ENCODE results near the gene MZF1.

MZF1 gene

DNA sequence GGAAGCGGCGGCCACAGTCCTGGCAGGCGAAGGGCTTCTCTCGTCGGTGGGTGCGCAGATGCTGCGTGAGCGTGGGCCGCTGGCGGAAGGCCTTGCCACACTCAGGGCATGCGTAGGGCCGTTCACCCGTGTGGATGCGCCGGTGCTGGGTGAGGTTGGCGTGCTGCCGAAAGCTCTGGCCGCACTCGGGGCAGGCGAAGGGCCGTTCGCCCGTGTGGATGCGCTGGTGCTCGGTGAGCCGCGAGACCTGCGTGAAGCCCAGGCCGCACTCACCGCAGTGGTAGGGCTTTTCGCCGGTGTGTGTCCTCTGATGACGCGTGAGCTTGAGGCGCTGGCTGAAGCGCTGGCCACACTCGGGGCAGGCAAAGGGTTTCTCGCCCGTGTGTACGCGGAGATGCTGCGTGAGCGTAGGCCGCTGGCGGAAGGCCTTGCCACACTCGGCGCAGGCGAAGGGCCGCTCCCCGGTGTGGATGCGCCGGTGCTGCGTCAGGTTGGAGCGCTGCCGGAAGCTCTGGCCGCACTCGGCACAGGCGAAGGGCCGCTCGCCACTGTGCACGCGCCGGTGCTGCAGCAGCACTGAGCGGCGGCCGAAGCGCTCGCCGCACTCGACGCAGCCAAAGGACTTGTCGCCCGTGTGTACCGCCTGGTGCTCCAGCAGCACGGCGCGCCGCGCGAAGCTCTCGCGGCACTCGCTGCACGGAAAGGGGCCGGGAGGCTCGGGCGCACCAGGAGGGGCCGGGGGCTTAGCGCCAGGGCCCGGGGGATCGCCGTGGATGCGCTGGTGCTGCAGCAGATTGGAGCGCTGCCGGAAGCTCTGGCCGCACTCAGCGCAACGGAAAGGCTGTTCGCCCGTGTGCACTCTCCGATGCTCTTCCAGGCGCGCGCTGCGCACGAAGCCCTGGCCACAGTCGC, 10.8 kb downstream of the MZF1 start:
- H3K27me3 Mint-ChIP-seq (ENCODE audit: low read depth): no peaks in the 10 kb centered on the region
- H3K9me3 Mint-ChIP-seq: no peaks in the 10 kb centered on the region
- DNase-seq (ENCODE audit: low spot score): peak; percentile 54
- H3K36me3 Mint-ChIP-seq (ENCODE audit: low read depth): peaks cover 23% of the 10 kb centered on the region
- H3K27ac Mint-ChIP-seq: peak overlapping the region; percentile 80
- peak overlapping the region; percentile 83 for H3K4me3 Mint-ChIP-seq
- peaks cover 31% of the 10 kb centered on the region for H3K4me1 Mint-ChIP-seq (ENCODE audit: low read depth)

DNA sequence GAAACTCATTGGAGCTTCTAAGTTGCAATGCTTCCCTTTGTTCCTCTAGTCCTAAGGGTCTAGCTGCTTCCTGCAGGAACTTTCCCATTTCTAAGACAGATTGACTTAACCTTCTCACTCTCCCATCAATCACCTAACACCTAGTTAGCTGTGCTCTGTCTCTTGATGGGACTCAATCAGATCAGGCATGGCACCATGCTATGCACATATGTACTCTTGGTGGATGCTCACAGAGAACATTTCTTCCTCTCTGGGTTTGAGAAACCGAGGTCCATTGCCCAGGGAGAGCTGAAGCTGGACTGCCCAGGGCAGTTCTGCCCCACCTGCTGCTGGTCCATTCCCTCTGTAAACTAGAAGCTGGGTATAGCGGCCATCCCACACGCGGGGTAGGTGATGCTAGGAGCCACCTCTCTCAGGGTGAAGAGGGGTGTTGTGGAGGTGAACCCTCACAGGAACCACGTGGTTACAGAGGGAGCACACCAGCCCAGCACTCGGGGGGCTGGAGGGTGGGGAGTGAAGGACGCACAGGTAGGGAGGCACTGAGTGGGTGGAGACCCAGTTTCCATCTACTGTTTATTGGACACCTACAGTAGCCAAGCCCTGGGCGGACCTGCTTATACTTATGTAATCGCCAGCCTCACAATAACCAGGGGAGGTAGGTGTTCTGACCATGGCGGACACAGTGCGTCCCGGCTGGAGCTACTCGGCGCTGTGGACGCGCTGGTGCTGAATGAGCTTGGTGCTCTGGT, 11.6 kb downstream of the MZF1 start:
- H3K4me3 Mint-ChIP-seq: peak overlapping the region; percentile 83
- no peak for DNase-seq (ENCODE audit: low spot score)
- peaks cover 29% of the 10 kb centered on the region for H3K36me3 Mint-ChIP-seq (ENCODE audit: low read depth)
- peak overlapping the region; percentile 60 for H3K27ac Mint-ChIP-seq
- H3K9me3 Mint-ChIP-seq: no peaks in the 10 kb centered on the region
- H3K27me3 Mint-ChIP-seq (ENCODE audit: low read depth): no peaks in the 10 kb centered on the region
- H3K4me1 Mint-ChIP-seq (ENCODE audit: low read depth): peaks cover 35% of the 10 kb centered on the region

DNA sequence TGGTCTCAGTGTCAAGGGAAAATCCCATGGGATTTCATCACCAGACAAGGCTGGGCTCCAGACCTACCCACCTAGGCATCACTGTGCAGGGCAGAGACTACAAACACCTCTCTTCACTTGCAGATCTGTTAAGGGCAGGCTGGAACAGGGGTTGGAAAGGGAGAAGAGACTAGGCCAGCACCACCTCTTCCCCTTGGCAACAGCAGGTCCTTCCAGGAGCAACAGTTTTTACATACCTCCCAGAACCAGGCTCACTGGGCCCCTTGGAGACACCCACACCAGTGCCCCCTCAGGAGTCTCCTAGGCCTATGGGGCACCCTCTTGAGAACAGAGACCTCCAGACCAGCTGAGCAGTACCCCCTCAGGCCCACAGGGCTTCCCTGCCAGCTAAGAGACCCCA, 12.2 kb downstream of the MZF1 start:
- DNase-seq (ENCODE audit: low spot score): no peak
- Mint-ChIP-seq H3K27me3 (ENCODE audit: low read depth) (no peaks in the 10 kb centered on the region), H3K36me3 (ENCODE audit: low read depth) (peaks cover 34% of the 10 kb centered on the region), H3K9me3 (no peaks in the 10 kb centered on the region), H3K4me3 (peak overlapping the region; percentile 99), H3K27ac (peak overlapping the region; percentile 98), H3K4me1 (ENCODE audit: low read depth) (peaks cover 41% of the 10 kb centered on the region)

DNA sequence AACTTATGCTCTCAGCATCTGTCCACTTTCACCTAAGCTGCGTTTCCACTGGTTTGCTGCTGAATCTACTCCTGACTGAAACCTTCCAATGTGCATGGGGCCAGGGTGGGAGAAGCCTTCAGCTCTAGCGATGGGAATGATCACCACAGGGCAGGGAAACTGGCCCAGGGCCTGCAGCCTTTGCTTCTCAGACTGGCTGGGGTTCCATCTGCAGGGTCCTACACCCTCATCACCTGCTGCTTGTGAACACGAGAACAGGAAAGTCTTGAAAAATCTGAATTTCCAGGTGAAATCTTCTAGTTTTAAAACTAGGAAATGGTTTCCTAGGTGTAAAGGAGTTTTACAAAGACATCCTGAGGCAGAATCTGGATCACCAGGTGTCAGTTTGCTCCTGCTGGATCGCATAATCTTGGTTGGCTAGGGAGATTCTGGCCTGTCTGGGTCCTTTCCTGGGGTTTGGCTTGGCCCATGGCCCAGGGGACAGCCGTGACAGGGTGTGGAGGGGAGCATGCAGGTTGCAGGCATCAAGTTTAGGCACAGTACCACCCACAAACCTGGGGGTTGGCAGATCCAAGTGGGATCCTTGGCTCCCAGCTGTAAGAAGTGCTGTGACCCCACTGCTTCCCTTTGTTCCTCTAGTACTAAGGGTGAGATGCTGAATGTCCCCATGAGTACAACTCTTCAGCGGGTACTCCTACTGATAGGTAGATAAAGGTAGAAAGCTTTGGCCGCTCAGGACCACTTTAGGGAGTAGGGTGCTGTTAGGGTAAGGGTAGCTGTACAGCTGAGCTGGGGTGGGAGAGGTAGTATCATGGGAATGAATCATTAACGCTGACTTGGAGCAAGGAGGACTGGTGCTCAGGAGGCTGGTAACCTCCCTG, 12.9 kb downstream of the MZF1 start:
- H3K4me3 Mint-ChIP-seq: peak overlapping the region; percentile 99
- H3K27ac Mint-ChIP-seq: peak overlapping the region; percentile 98
- peaks cover 36% of the 10 kb centered on the region for H3K36me3 Mint-ChIP-seq (ENCODE audit: low read depth)
- peaks cover 44% of the 10 kb centered on the region for H3K4me1 Mint-ChIP-seq (ENCODE audit: low read depth)
- no peaks in the 10 kb centered on the region for H3K27me3 Mint-ChIP-seq (ENCODE audit: low read depth)
- no peaks in the 10 kb centered on the region for H3K9me3 Mint-ChIP-seq
- no peak for DNase-seq (ENCODE audit: low spot score)

DNA sequence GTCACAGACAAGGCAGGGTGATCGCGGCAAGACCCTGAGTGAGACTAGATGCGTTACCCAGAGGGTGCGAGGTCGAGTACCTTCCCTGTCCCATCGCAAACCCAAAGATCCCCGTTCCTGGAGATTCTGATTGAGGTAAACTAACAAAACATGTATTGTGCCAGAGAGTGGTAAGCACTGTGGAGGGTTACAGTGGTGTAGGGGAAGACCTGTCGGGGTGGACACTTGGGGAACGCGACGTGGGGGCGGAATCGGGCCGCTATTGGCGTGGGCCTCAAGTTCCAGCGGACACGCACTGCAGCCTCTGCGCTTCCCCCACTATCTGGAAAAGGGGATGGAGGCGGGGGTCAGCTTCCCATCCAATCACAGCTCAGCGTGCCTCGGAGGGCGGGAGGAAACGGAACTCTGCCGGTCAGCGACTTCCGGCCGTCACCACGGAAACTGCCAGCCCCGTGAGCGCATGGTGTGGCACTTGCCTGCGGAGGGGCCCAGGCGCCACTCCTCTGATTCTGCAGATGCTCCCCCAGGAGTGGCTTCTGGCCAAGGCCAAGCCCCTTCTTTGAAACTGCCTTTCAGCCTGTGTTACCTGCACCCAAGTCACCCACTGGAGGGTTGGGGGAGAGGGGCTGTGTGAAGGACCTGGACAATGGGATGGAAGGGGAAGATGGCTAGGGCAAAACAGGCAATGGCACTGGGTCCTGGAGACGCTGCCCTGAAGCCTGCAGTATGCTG, 13.7 kb downstream of the MZF1 start:
- peak; percentile 81 for DNase-seq (ENCODE audit: low spot score)
- Mint-ChIP-seq H3K4me3 (peak overlapping the region; percentile 99), H3K9me3 (no peaks in the 10 kb centered on the region), H3K27ac (peak overlapping the region; percentile 98), H3K27me3 (ENCODE audit: low read depth) (no peaks in the 10 kb centered on the region), H3K36me3 (ENCODE audit: low read depth) (peaks cover 41% of the 10 kb centered on the region), H3K4me1 (ENCODE audit: low read depth) (peaks cover 45% of the 10 kb centered on the region)

DNA sequence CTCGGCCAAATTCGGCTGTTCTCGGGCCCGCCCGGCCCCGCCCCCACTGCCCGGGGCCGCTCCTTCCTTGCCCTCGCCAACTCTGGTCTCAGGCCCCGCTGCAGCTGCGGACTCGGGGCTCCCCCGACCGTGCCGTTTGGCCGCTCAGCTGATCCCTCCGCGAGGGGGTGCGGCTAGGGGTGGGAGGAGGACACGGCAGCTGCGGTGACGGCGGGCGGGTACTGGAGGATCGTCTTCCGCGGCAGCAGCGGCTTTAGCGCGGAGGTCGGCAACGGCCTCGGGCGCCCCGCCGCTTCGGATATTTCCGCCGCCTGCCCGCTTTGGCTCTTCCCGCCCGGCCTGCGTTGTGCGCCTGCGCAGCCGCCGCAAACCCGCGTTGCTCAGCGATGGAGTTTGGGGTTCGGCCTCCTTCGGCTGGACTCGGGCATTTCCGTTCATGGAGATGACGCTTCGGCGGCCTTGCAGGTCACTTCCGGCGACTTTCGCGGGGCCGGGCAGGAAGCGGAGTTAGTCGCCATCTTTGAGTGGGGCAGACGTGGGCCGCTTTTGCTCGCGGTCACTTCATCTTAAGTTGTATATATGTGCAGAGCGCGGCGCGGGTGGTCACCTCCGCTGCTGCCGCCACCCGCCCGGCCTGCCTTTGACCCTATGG, 14.4 kb downstream of the MZF1 start:
- peaks cover 44% of the 10 kb centered on the region for H3K4me1 Mint-ChIP-seq (ENCODE audit: low read depth)
- H3K27ac Mint-ChIP-seq: peak overlapping the region; percentile 98
- H3K4me3 Mint-ChIP-seq: peak overlapping the region; percentile 99
- H3K9me3 Mint-ChIP-seq: no peaks in the 10 kb centered on the region
- DNase-seq (ENCODE audit: low spot score): peak; percentile 100
- no peaks in the 10 kb centered on the region for H3K27me3 Mint-ChIP-seq (ENCODE audit: low read depth)
- peaks cover 47% of the 10 kb centered on the region for H3K36me3 Mint-ChIP-seq (ENCODE audit: low read depth)

DNA sequence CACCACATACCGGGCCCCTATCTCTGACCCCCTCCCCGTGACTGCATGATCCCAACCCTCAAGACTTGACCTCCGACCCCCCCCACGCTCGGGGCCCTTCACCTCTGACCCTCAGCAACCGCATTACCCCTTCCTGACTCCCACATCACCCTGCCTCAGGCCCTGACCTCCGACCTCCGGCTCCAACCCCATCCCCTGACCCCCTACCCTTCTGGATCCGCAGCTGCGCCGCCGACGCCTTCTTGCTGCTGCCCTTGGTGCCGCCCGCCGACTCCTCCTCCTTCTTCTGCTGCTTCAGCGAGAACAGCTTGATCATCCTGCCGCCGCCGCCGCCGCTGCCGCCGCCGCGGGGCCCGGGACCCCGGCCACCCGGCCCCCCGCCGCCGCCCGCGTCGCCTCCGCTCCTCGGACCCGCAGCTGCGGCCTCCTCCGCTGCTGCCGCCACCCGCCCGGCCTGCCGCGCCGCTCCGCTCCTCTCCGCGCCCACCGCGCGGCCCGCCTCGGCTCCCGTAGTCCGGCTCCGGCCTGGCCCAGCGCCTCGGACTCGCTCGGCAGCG, 15.0 kb downstream of the MZF1 start, which contains the start of gene UBE2M:
UBE2M (minus strand) TSS at position 546 of the 557 bp plus-strand sequence; CDS start at position 316, 230 bp downstream.
- Mint-ChIP-seq H3K4me3 (peak within 1 kb of the TSS; percentile 99), H3K4me1 (ENCODE audit: low read depth) (peaks cover 41% of the 10 kb centered on the region), H3K36me3 (ENCODE audit: low read depth) (peaks cover 47% of the 10 kb centered on the region), H3K27ac (peak within 1 kb of the TSS; percentile 98), H3K27me3 (ENCODE audit: low read depth) (no peaks in the 10 kb centered on the region), H3K9me3 (no peaks in the 10 kb centered on the region)
- DNase-seq (ENCODE audit: low spot score): no peak

DNA sequence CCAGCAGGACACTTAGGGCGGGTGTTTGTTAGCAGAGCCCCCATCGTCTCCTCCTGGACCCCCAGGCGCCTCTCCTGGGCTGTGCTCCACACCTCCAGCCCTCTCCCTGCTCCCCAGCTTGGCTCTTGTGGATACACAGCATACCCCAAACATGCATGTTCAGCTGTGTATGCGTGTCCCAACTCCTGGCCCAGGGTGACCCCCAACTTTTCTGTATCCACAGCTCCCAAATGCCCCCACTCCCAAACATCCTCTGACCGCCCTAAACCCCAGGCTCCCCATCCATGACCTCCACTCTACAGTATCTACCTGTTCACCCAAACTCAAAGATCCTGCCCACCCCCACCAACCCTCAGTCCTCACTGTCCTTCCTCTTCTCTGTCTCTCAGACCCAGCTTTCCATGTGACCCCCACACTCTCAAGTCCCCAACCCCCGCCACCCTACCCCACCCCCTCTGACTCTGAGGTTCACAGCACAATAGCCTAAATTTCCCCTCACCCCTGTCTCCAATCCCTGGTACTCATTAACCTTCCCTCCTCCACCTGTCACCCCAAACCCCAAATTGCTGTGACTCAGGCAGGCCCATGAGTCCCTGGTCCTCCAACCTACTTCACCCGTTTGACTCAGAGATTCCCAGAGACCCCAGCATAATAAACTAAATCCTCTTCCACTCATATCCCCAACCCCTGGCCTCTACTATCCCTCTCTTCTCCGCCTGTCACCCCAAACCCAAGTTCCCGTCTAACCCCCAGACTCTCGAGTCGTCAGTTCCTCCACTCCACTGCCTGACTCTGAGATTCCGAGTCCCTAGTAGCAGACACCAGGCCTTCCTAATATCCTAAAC, 15.7 kb downstream of the MZF1 start:
- peak overlapping the region; percentile 93 for H3K27ac Mint-ChIP-seq

DNA sequence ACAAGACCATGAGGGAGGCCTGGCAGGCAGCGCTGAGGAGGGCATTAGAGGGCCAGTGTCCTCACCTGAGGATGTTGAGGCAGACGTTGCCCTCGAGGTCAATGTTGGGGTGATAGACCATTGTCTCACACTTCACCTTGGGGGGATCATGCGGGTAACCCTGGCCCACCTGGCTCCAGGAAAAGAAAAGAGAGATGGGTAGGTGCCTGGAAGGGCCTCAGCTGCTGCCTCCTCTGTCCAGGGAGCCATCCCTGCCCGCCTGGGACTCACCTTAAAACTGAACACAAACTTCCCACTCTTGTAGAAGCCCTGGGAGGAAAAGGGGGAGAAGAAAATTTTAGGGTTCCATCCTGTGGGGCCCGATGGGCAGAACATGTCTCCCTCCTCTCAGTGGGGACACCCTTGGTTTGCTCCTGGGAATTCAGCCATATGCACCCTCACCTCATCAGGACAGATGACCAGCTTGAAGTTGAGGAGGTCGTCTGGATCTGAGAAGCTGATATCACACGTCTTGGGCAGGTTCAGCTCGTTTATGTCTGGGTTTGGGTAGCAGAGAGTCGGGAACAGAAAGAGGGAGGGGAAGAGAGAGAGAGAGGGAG, 16.4 kb downstream of the MZF1 start:
- peaks cover 60% of the 10 kb centered on the region for H3K36me3 Mint-ChIP-seq (ENCODE audit: low read depth)
- no peaks in the 10 kb centered on the region for H3K9me3 Mint-ChIP-seq
- H3K4me1 Mint-ChIP-seq (ENCODE audit: low read depth): peaks cover 44% of the 10 kb centered on the region
- H3K27ac Mint-ChIP-seq: peak overlapping the region; percentile 93
- H3K27me3 Mint-ChIP-seq (ENCODE audit: low read depth): no peaks in the 10 kb centered on the region
- H3K4me3 Mint-ChIP-seq: peak overlapping the region; percentile 92
- no peak for DNase-seq (ENCODE audit: low spot score)

More for the DNA sequence above, 15.7 kb downstream of the MZF1 start:
- H3K9me3 Mint-ChIP-seq: no peaks in the 10 kb centered on the region
- H3K4me1 Mint-ChIP-seq (ENCODE audit: low read depth): peaks cover 44% of the 10 kb centered on the region
- H3K27me3 Mint-ChIP-seq (ENCODE audit: low read depth): no peaks in the 10 kb centered on the region
- no peak for DNase-seq (ENCODE audit: low spot score)
- H3K4me3 Mint-ChIP-seq: peak overlapping the region; percentile 92
- peaks cover 53% of the 10 kb centered on the region for H3K36me3 Mint-ChIP-seq (ENCODE audit: low read depth)

DNA sequence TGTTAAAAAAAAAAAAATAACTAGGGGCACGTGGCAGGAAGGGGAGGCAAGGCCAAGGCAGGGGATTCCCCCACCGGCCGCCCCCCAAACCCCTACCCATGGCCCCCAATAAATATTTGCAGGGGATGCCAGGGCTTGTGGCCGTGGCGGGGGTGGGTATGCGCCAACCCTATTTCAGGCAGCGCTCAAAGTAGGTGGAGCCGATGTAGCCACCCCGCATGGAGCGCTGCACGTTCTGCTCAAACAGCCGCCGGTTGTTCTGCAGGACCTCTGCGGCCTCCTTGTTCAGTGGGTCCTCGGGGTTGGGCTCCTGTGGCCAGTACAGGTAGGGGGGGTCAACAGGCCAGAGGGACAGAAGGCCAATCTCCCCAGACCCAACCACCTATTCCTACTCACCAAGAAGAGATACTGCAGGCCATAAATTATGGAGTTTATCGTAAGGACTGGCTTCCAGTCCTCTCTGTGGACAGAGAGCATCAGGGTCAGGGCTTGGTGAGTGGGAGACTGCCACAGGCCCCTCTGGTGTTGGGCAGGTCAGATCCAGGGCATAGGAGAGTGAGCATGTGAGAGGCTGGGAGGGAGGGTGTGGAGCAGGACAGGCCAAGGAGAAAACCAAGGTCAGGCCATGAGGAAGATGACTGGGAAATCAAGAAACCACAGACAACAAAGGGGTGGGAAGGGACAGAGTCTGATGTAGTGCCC, 17.1 kb downstream of the MZF1 start:
- peaks cover 65% of the 10 kb centered on the region for H3K36me3 Mint-ChIP-seq (ENCODE audit: low read depth)
- no peak for DNase-seq (ENCODE audit: low spot score)
- no peaks in the 10 kb centered on the region for H3K27me3 Mint-ChIP-seq (ENCODE audit: low read depth)
- H3K27ac Mint-ChIP-seq: peak overlapping the region; percentile 99
- H3K4me1 Mint-ChIP-seq (ENCODE audit: low read depth): peaks cover 38% of the 10 kb centered on the region
- H3K4me3 Mint-ChIP-seq: peak overlapping the region; percentile 92
- H3K9me3 Mint-ChIP-seq: no peaks in the 10 kb centered on the region

DNA sequence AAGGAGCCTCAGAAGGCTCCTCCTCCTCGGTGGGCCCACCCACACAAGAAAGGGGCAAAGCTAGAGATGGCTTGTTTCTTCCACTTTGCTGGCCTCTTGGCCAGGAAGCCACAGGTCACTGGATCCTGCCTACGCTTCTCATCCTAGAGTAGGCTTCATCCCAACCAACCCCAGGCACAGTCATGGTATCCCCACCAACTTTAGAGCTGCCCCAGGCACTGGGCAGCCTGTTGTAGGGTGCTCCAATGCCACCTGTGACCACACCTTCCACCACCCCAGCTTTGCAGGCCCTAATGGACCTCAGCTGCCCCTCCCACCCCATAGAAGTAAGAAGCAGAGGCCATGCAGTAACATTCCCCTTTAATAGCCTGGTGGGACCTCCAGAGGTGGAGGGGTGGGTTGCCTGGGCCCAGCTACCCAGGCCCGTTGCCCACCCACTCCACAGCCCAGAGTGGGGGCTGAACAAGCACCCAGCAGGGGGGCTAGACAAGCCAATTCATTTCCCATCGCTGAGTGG, 17.7 kb downstream of the MZF1 start:
- Mint-ChIP-seq H3K4me3 (peak overlapping the region; percentile 96), H3K9me3 (no peaks in the 10 kb centered on the region), H3K4me1 (ENCODE audit: low read depth) (peaks cover 38% of the 10 kb centered on the region), H3K27me3 (ENCODE audit: low read depth) (no peaks in the 10 kb centered on the region), H3K36me3 (ENCODE audit: low read depth) (peaks cover 71% of the 10 kb centered on the region), H3K27ac (peak overlapping the region; percentile 99)
- no peak for DNase-seq (ENCODE audit: low spot score)
